Vagina (tissue), 2 donors: Measurements from ENCODE around the gene FBXW11. TPM values are rescaled to one million over a fixed set of nuclear protein-coding genes. Genes with fewer than 3 reads are reported as not detected.

Experiments used
- DNase-seq, 2 donors: peaks; one replicate each; pipeline ENCODE4 v3.0.0-alpha.2; 2017; ENCODE audit errors: extremely low spot score in 2 of 2
- H3K27ac ChIP-seq: fragments of 200-600 bp; sonication (generic); one replicate; pipeline ENCODE4 v1.5.1; 2019
- H3K27me3 ChIP-seq: fragments of 200-600 bp; sonication (generic); one replicate; pipeline ENCODE4 v1.5.1; 2019
- H3K36me3 ChIP-seq, 2 donors: fragments of 200-600 bp; sonication (generic); one replicate each; pipeline ENCODE4 v1.5.1; 2017 to 2019
- H3K4me1 ChIP-seq: fragments of 200-600 bp; sonication (generic); one replicate; pipeline ENCODE4 v1.5.1; 2019
- H3K4me3 ChIP-seq, 2 donors: fragments of 200-600 bp; sonication (generic); 1 replicate in 1 of 2; 2 replicates in 1 of 2; pipeline ENCODE4 v1.5.1; 2016 to 2019
- H3K9me3 ChIP-seq: fragments of 200-600 bp; sonication (generic); one replicate; pipeline ENCODE4 v1.5.1; 2019
- POLR2A ChIP-seq, 2 donors: fragments of 450-650 bp; IDR thresholded peaks; one replicate each; pipeline ENCODE4 v1.6.1; 2017; ENCODE audit warnings: antibody characterized with exemption in 2 of 2, mild to moderate bottlenecking in 2 of 2, moderate library complexity in 2 of 2
- POLR2AphosphoS5 ChIP-seq, 2 donors: sonication (generic); formaldehyde crosslinking; IDR thresholded peaks; one replicate each; pipeline ENCODE4 v1.9.0; 2017; ENCODE audit warnings: antibody characterized with exemption in 2 of 2, mild to moderate bottlenecking in 2 of 2, low read depth in 1 of 2; ENCODE audit not compliant: insufficient read depth in 1 of 2
- intact Hi-C: fragments of 100-400 bp; cut with DNase I; formaldehyde crosslinking; loops from one replicate; pipeline ENCODE4 v1.15.1; 2023
- total RNA-seq: library from RNA; depleted of rRNA; stranded (reverse); fragments of >200 nt; gene quantifications from one replicate; pipeline ENCODE4 v1.2.3, GENCODE V29; 2016
- TF ChIP-seq, protein P1 (sequence below), 3 experiments: fragments of 450-650 bp in 2 of 3; fragments of 200-600 bp in 1 of 3; sonication (generic) in 1 of 3; IDR thresholded peaks; one replicate each; pipeline ENCODE4 v1.5.1; 2017 to 2019; ENCODE audit warnings: antibody characterized with exemption in 3 of 3, mild to moderate bottlenecking in 2 of 3, moderate library complexity in 2 of 3

The FBXW11 gene
- total RNA-seq, 1 donor from 2014 or later, result 40.5 TPM

GRCh38 chr5:171852255-171852681, 154.2 kb downstream of the FBXW11 start:
- intact Hi-C loops, result no loop called here

DNA sequence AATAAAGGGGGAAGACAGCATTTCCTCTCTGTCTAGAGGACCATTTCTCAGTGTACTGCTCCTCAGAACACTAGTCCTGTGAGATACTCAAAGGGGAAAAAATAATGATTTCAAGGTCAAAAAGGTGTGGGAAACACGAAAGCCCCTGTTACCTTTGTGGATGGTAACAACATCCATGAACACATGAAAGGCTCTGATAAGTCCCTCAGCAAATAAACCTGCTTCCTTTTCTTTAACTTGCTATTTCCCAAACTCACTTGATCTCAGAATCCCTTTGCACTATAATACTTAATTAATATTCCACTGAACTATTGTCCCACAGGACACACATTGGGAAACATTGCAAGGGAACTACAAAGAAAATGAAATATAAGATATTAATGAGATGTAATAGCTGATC, 155.2 kb downstream of the FBXW11 start:
- H3K27ac ChIP-seq, result no peak overlapping the region
- no peak for DNase-seq
- intact Hi-C loops, result no loop called here
- H3K4me1 ChIP-seq, result no peaks in the 10 kb centered on the region
- H3K9me3 ChIP-seq, result no peaks in the 10 kb centered on the region
- H3K36me3 ChIP-seq, result no peaks in the 10 kb centered on the region
- no peak for TF ChIP-seq POLR2A (IDR thresholded peaks at IDR 0.05)
- TF ChIP-seq, protein P1, sequence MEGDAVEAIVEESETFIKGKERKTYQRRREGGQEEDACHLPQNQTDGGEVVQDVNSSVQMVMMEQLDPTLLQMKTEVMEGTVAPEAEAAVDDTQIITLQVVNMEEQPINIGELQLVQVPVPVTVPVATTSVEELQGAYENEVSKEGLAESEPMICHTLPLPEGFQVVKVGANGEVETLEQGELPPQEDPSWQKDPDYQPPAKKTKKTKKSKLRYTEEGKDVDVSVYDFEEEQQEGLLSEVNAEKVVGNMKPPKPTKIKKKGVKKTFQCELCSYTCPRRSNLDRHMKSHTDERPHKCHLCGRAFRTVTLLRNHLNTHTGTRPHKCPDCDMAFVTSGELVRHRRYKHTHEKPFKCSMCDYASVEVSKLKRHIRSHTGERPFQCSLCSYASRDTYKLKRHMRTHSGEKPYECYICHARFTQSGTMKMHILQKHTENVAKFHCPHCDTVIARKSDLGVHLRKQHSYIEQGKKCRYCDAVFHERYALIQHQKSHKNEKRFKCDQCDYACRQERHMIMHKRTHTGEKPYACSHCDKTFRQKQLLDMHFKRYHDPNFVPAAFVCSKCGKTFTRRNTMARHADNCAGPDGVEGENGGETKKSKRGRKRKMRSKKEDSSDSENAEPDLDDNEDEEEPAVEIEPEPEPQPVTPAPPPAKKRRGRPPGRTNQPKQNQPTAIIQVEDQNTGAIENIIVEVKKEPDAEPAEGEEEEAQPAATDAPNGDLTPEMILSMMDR (IDR thresholded peaks at IDR 0.05), result no peak
- no peak for TF ChIP-seq POLR2AphosphoS5 (IDR thresholded peaks at IDR 0.05; ENCODE audit: insufficient read depth in 1 of 2, low read depth in 1 of 2)
- no peak overlapping the region for H3K4me3 ChIP-seq
- no peaks in the 10 kb centered on the region for H3K27me3 ChIP-seq

More at GRCh38 chr5:171852255-171852681, 154.2 kb downstream of the FBXW11 start:
- TF ChIP-seq, protein P1 (IDR thresholded peaks at IDR 0.05), result no peak
- no peak for TF ChIP-seq POLR2A (IDR thresholded peaks at IDR 0.05)
- no peak for TF ChIP-seq POLR2AphosphoS5 (IDR thresholded peaks at IDR 0.05; ENCODE audit: insufficient read depth in 1 of 2, low read depth in 1 of 2)
- Histone ChIP-seq H3K4me3 (no peak overlapping the region), H3K27me3 (no peaks in the 10 kb centered on the region), H3K27ac (no peak overlapping the region), H3K36me3 (no peaks in the 10 kb centered on the region), H3K9me3 (no peaks in the 10 kb centered on the region), H3K4me1 (no peaks in the 10 kb centered on the region)
- peak in 1 of 2 donors; percentile 84 for DNase-seq

- DNase-seq, result peak in 1 of 2 donors; percentile 31
- intact Hi-C loops, result no loop called here
- Histone ChIP-seq H3K4me3 (no peak overlapping the region), H3K4me1 (no peaks in the 10 kb centered on the region), H3K27me3 (no peaks in the 10 kb centered on the region), H3K9me3 (no peaks in the 10 kb centered on the region), H3K36me3 (no peaks in the 10 kb centered on the region), H3K27ac (no peak overlapping the region)
- TF ChIP-seq POLR2AphosphoS5 (IDR thresholded peaks at IDR 0.05; ENCODE audit: insufficient read depth in 1 of 2, low read depth in 1 of 2) (no peak), POLR2A (IDR thresholded peaks at IDR 0.05) (no peak)
- TF ChIP-seq, protein P1 (IDR thresholded peaks at IDR 0.05), result no peak
These were observed 156.0 kb downstream of the FBXW11 start for GRCh38 chr5:171850324-171850947.

- peak in 1 of 2 donors; percentile 52 for DNase-seq
- Histone ChIP-seq H3K4me3 (no peak overlapping the region), H3K36me3 (no peaks in the 10 kb centered on the region), H3K27me3 (no peaks in the 10 kb centered on the region), H3K4me1 (no peaks in the 10 kb centered on the region), H3K9me3 (no peaks in the 10 kb centered on the region), H3K27ac (no peak overlapping the region)
- TF ChIP-seq POLR2AphosphoS5 (IDR thresholded peaks at IDR 0.05; ENCODE audit: insufficient read depth in 1 of 2, low read depth in 1 of 2), result no peak
- TF ChIP-seq, protein P1 (IDR thresholded peaks at IDR 0.05), result no peak
- no peak for TF ChIP-seq POLR2A (IDR thresholded peaks at IDR 0.05)
- intact Hi-C loops, result no loop called here
These were observed 156.7 kb downstream of the FBXW11 start for GRCh38 chr5:171849585-171850323.
